ENCODE results near the gene SIX5.

DNA sequence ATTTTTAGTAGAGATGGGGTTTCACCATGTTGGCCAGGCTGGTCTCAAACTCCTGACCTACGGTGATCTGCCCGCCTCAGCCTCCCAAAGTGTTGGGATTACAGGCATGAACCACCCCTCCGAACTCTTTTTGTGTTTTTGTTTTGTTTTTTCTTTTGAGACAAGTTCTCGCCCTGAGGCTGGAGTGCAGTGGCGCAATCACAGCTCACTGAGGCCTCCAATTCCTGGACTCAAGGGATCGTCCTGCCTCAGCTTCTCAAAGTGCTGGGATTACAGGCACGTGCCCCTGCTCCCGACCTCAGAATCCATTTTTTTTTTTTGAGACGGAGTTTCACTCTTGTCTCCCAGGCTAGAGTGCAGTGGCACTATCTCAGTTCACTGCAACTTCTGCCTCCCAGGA lies 11.4 kb downstream of the SIX5 start:
- TF ChIP-seq SRF (CRISPR knock-in tag; IDR thresholded peaks at IDR 0.05) (no peak), ZNF717 (CRISPR knock-in tag; IDR thresholded peaks at IDR 0.05) (no peak), ZNF592 (IDR thresholded peaks at IDR 0.05) (no peak), POLR2A (conservative IDR thresholded peaks at IDR 0.05) (no peak), ZNF512 (tag; IDR thresholded peaks at IDR 0.05) (no peak), ZNF785 (CRISPR knock-in tag; IDR thresholded peaks at IDR 0.05) (no peak)
- TF ChIP-seq, protein P1, sequence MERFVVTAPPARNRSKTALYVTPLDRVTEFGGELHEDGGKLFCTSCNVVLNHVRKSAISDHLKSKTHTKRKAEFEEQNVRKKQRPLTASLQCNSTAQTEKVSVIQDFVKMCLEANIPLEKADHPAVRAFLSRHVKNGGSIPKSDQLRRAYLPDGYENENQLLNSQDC (CRISPR knock-in tag; IDR thresholded peaks at IDR 0.05) = no peak
